ENCODE results near the gene ZNF514. TPM values are rescaled to one million over a fixed set of nuclear protein-coding genes. Genes with fewer than 3 reads are reported as not detected.

ZNF514 gene
- total and polyA plus RNA-seq, 10 of the 15 experiments (the other 5 are each of a cell fraction or from before 2014, with no cell fraction given), result 5.1 to 8.7 (median 6.6) TPM

GRCh38 chr2:95207111-95207961 lies 47.7 kb upstream of the ZNF514 start, which contains the start of gene ZNF892 (continued):
- TF ChIP-seq IKZF2 (IDR thresholded peaks at IDR 0.05), result peak; percentile 78 to 83
- no peak for TF ChIP-seq ZNF592 (IDR thresholded peaks at IDR 0.05)
- peak; percentile 85 for TF ChIP-seq RELB (IDR thresholded peaks at IDR 0.05; ENCODE audit: low read depth)
- TF ChIP-seq PKNOX1 (IDR thresholded peaks at IDR 0.05), result no peak; the same call in 1 of the 2 replicates
- peak; percentile 94 for TF ChIP-seq LARP7 (IDR thresholded peaks at IDR 0.05)
- peak; percentile 53; the same call in 1 of the 2 replicates for TF ChIP-seq POLR2AphosphoS5 (IDR thresholded peaks at IDR 0.05; ENCODE audit: low read length)
- no peak for TF ChIP-seq MTA3 (IDR thresholded peaks at IDR 0.05; ENCODE audit: borderline replicate concordance, low read length)
- no peak for TF ChIP-seq ZNF24 (IDR thresholded peaks at IDR 0.05)
- TF ChIP-seq RELA (IDR thresholded peaks at IDR 0.05; ENCODE audit: borderline replicate concordance, partially characterized antibody), result peak; percentile 67
- TF ChIP-seq RCOR1 (conservative IDR thresholded peaks at IDR 0.05; ENCODE audit: low read depth, low read length), result 0 out of 2 replicates have a peak, but pooled peaks have one; percentile 23
- 0 out of 2 replicates have a peak, but pooled peaks have one; percentile 5 for TF ChIP-seq NFYB (IDR thresholded peaks at IDR 0.05; ENCODE audit: insufficient read depth, low read depth, low read length)
- peak; percentile 75; the same call in 1 of the 2 replicates for TF ChIP-seq NKRF (conservative IDR thresholded peaks at IDR 0.05)
- TF ChIP-seq ETV6 (conservative IDR thresholded peaks at IDR 0.05 in 1 of 2, IDR thresholded peaks at IDR 0.05 in 1 of 2; ENCODE audit: borderline replicate concordance in 1 of 2, low read depth in 1 of 2), result no peak
- TF ChIP-seq SMARCA5 (IDR thresholded peaks at IDR 0.05), result peak; percentile 79
- peak; percentile 72; the same call in 1 of the 2 replicates for TF ChIP-seq GATAD2B (conservative IDR thresholded peaks at IDR 0.05; ENCODE audit: low read depth)
- TF ChIP-seq KDM1A (IDR thresholded peaks at IDR 0.05; ENCODE audit: borderline replicate concordance), result no peak
- TF ChIP-seq CREM (IDR thresholded peaks at IDR 0.05; ENCODE audit: low read depth), result peak; percentile 80; the same call in 1 of the 2 replicates
- 0 out of 2 replicates have a peak, but pooled peaks have one; percentile 23 for TF ChIP-seq MLLT1 (IDR thresholded peaks at IDR 0.05)
